ENCODE data around the gene SRC.

GRCh38 chr20:37340998-37341397 is 4.9 kb upstream of the SRC start:
- no peak for TF ChIP-seq POLR2A (IDR thresholded peaks at IDR 0.05; ENCODE audit: low read depth, low read length)
- no peak for TF ChIP-seq POU2F2 (IDR thresholded peaks at IDR 0.05; ENCODE audit: low read depth, low read length)
- TF ChIP-seq POLR2AphosphoS5 (IDR thresholded peaks at IDR 0.05; ENCODE audit: low read depth, low read length), result no peak
- TF ChIP-seq TAF1 (IDR thresholded peaks at IDR 0.05; ENCODE audit: low read depth, low read length), result no peak
- TF ChIP-seq SPI1 (IDR thresholded peaks at IDR 0.05; ENCODE audit: low read depth, low read length), result no peak
- no peak for TF ChIP-seq PAX5 (IDR thresholded peaks at IDR 0.05; ENCODE audit: insufficient read depth, low read length, severe bottlenecking)
